ENCODE results near the gene RNASE8. TPM values are rescaled to one million over a fixed set of nuclear protein-coding genes. Genes with fewer than 3 reads are reported as not detected.

The RNASE8 gene
- total RNA-seq, 2 donors from 2014 or later: not detected

GRCh38 chr14:21030531-21030930, 27.1 kb upstream of the RNASE8 start:
- no peaks in the 10 kb centered on the region for H3K4me1 ChIP-seq (replicated peaks)
- no peaks in the 10 kb centered on the region for H3K9me3 ChIP-seq
- no peak for DNase-seq (ENCODE audit: low spot score)
- H3K27ac ChIP-seq: no peak overlapping the region
- 89% methylated on average over 12 of the region's 12 CpGs for WGBS
- no peaks in the 10 kb centered on the region for H3K36me3 ChIP-seq
- intact Hi-C loops (cut with DNase I): no loop called here
- no peak overlapping the region for H3K4me3 ChIP-seq
- H3K27me3 ChIP-seq (replicated peaks; ENCODE audit: insufficient read depth): no peaks in the 10 kb centered on the region
- TF ChIP-seq POLR2A (IDR thresholded peaks at IDR 0.05) (no peak), POLR2AphosphoS5 (IDR thresholded peaks at IDR 0.05) (no peak), CTCF (IDR thresholded peaks at IDR 0.05) (no peak)

GRCh38 chr14:21032326-21033132, 25.1 kb upstream of the RNASE8 start:
- no peak overlapping the region for H3K4me3 ChIP-seq
- H3K4me1 ChIP-seq (replicated peaks): no peaks in the 10 kb centered on the region
- TF ChIP-seq POLR2AphosphoS5 (IDR thresholded peaks at IDR 0.05) (no peak), CTCF (IDR thresholded peaks at IDR 0.05) (no peak), POLR2A (IDR thresholded peaks at IDR 0.05) (no peak)
- H3K27ac ChIP-seq: no peak overlapping the region
- H3K9me3 ChIP-seq: no peaks in the 10 kb centered on the region
- no peaks in the 10 kb centered on the region for H3K27me3 ChIP-seq (replicated peaks; ENCODE audit: insufficient read depth)
- no peaks in the 10 kb centered on the region for H3K36me3 ChIP-seq
- no peak for DNase-seq (ENCODE audit: low spot score)
- intact Hi-C loops (cut with DNase I): no loop called here
- WGBS: 87% methylated on average over 5 of the region's 5 CpGs

GRCh38 chr14:21033133-21033698, 24.4 kb upstream of the RNASE8 start:
- TF ChIP-seq POLR2A (IDR thresholded peaks at IDR 0.05): no peak
- no peak for TF ChIP-seq CTCF (IDR thresholded peaks at IDR 0.05)
- no peak for TF ChIP-seq POLR2AphosphoS5 (IDR thresholded peaks at IDR 0.05)
- DNase-seq (ENCODE audit: low spot score): no peak
- H3K36me3 ChIP-seq: no peaks in the 10 kb centered on the region
- no peak overlapping the region for H3K4me3 ChIP-seq
- H3K27me3 ChIP-seq (replicated peaks; ENCODE audit: insufficient read depth): no peaks in the 10 kb centered on the region
- no peaks in the 10 kb centered on the region for H3K4me1 ChIP-seq (replicated peaks)
- intact Hi-C loops (cut with DNase I): no loop called here
- no peaks in the 10 kb centered on the region for H3K9me3 ChIP-seq
- WGBS: 75% methylated on average over 4 of the region's 4 CpGs
- H3K27ac ChIP-seq: no peak overlapping the region

DNA sequence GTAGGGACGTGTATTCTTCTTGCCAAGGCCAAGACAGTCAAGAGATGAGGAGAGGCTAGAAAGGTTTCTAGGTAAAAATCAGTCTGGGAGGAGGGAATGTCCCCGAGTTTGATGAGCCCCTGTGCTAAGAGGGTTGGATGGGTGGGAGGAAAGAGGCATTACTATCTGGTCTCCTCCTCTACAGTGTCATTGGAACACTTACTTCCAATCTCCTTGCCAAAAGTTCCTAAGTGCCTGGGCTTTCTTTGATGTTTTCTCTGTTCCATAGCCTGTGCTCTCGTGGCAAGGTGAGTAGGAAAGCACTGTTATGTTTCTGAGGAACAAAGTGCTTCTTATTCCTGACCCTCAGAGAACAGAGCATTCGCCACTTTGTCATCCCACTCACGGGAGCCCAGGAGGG, 22.9 kb upstream of the RNASE8 start, which contains the start of gene RNASE13:
RNASE13 (minus strand) TSS at position 101 of the 400 bp plus-strand sequence. CDS start 519 bp downstream, outside the sequence.
- peaks cover 11% of the 10 kb centered on the region for H3K4me1 ChIP-seq (replicated peaks)
- H3K4me3 ChIP-seq: no peak within 1 kb of the TSS
- H3K27me3 ChIP-seq (replicated peaks; ENCODE audit: insufficient read depth): no peaks in the 10 kb centered on the region
- DNase-seq (ENCODE audit: low spot score): no peak
- no peak within 1 kb of the TSS for H3K27ac ChIP-seq
- TF ChIP-seq CTCF (IDR thresholded peaks at IDR 0.05): no peak
- TF ChIP-seq POLR2A (IDR thresholded peaks at IDR 0.05): no peak
- TF ChIP-seq POLR2AphosphoS5 (IDR thresholded peaks at IDR 0.05): no peak
- H3K36me3 ChIP-seq: no peaks in the 10 kb centered on the region
- no peaks in the 10 kb centered on the region for H3K9me3 ChIP-seq
- intact Hi-C loops (cut with DNase I): no loop called here
- WGBS: 62% methylated on average over 5 of the region's 5 CpGs

All from prostate gland (tissue), 2 donors.